ENCODE results near the gene KCNH3.

GRCh38 chr12:49588721-49589516 is 50.1 kb downstream of the KCNH3 start:
- TF ChIP-seq CTCF (IDR thresholded peaks at IDR 0.05) (no peak), POLR2A (IDR thresholded peaks at IDR 0.05) (no peak)

Measured in thyroid gland (tissue), 4 donors.